LoVo (cell line): ENCODE data around the gene SETD5.

Experiments
- DNase-seq: peaks from one replicate; pipeline ENCODE4 v3.0.0-alpha.2; 2016; ENCODE audit warnings: low spot score

SETD5 gene

GRCh38 chr3:9512456-9513045 lies 115.1 kb downstream of the SETD5 start:
- no peak for DNase-seq

- no peak for DNase-seq
Observed at GRCh38 chr3:9514306-9514705, 116.9 kb downstream of the SETD5 start.

GRCh38 chr3:9514956-9515355 lies 117.5 kb downstream of the SETD5 start:
- no peak for DNase-seq

- DNase-seq, result no peak
Observed at GRCh38 chr3:9525078-9525477, 127.7 kb downstream of the SETD5 start.
